GM10266 (cell line): Measurements from ENCODE around the gene FBXO46.
"Not testable (repeated sequence)": the region's sequence is repeated elsewhere in the genome, so short reads cannot be mapped to it uniquely, and the experiment has no call there.

ENCODE experiments used
- DNase-seq: peaks from one replicate; pipeline ENCODE4 v3.0.0; 2012; ENCODE audit errors: extremely low spot score
- CTCF ChIP-seq: IDR thresholded peaks from 2 replicates; pipeline ENCODE4 v1.5.1; 2012; ENCODE audit warnings: mild to moderate bottlenecking, low read depth; ENCODE audit not compliant: control insufficient read depth, insufficient read depth; ENCODE audit errors: missing control alignments

Gene FBXO46

DNA sequence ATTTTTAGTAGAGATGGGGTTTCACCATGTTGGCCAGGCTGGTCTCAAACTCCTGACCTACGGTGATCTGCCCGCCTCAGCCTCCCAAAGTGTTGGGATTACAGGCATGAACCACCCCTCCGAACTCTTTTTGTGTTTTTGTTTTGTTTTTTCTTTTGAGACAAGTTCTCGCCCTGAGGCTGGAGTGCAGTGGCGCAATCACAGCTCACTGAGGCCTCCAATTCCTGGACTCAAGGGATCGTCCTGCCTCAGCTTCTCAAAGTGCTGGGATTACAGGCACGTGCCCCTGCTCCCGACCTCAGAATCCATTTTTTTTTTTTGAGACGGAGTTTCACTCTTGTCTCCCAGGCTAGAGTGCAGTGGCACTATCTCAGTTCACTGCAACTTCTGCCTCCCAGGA lies 27.0 kb upstream of the FBXO46 start:
- no peak for TF ChIP-seq CTCF

GRCh38 chr19:45754323-45754722 lies 23.6 kb upstream of the FBXO46 start:
- DNase-seq: no peak
- no peak for TF ChIP-seq CTCF

More for the DNA sequence above, 27.0 kb upstream of the FBXO46 start:
- no peak for DNase-seq

DNA sequence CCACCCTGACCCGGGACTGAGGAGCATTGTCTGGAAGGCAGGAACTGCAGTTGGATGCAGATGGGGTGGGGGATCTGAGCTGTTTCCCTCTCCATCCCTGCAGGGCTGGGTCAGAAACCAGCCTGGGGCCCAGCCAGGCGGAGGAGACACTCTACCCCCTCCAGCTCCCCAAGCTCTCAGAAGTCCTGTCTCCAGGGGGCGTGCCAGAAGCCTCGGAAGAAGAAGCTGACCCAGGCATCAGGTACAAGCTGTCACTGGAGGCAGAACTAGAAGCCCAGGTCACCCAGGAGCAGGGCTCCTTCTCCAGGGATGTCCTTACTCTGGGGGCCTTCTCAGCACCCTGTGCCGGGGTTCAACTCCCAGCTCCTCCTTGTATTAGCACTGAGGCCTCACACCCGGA lies 22.9 kb upstream of the FBXO46 start:
- no peak for DNase-seq
- TF ChIP-seq CTCF: peak; percentile 18

DNA sequence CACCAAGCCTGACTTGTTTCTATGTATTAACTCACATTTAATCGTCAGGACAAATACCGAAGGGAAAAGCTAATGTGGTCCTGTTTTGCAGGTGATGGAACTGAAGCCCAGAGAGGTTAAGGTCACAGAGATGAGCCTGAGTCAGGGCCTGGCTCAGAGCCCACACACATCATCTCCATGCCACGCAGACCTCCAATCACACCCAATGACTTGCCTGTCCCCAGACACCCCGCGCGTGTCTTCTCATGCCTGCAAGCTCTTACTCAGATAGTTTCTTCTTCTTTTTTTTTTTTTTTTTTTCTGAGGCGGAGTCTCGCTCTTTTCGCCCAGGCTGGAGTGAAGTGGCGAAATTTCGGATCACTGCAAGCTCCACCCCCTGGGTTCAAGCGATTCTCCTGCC lies 21.9 kb upstream of the FBXO46 start:
- DNase-seq: no peak
- no peak for TF ChIP-seq CTCF

GRCh38 chr19:45751483-45751882 lies 20.8 kb upstream of the FBXO46 start:
- not testable (repeated sequence) for DNase-seq

DNA sequence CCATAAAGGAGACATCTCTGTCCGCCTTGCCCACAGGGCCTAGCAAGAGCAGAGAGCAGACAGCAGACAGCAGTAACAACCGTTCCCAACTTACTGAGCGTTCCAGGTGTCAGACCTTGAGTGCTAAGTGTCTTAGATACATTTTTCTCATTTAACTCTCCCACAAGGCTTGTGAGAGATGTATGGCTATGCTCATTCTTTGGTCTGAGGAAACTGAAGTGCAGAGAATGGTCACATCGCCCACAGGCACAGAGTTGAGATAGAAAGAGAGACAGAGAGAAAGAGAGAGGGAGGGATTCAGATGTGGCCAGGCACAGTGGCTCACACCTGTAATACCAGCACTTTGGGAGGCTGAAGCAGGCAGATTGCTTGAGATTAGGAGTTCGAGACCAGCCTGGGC lies 16.8 kb upstream of the FBXO46 start:
- no peak for TF ChIP-seq CTCF
- no peak for DNase-seq

- no peak for DNase-seq
- no peak for TF ChIP-seq CTCF
Measured at GRCh38 chr19:45746866-45747265, 16.2 kb upstream of the FBXO46 start.

- DNase-seq: no peak
- TF ChIP-seq CTCF: no peak
Measured at GRCh38 chr19:45745606-45746005, 14.9 kb upstream of the FBXO46 start.
